IPS-NIHi7 (cell line): ENCODE results near the gene NPPB.

ENCODE experiments used
- DNase-seq: peaks from one replicate; pipeline ENCODE4 v3.0.0; 2012; ENCODE audit warnings: mixed read lengths; ENCODE audit errors: extremely low spot score

NPPB gene

DNA sequence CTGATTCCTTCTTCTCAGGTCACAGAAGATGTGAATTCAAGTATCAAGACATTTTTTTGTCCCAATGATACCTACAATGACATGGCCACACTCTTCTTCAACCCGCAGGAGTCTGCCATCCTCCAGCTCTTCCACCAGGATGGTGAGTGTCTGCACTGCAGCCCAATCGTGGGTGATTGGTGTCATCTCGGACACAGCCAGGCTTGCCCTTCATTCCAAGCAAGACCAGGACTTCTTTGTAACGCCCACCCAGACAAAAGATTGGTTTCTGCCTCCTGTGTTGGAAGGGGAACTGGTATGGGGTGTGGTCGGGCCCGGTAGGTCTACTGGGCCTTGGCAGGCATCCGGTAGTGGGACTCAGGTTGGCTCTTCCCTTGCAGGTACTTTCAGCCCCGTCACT lies 25.2 kb downstream of the NPPB start:
- DNase-seq = no peak

DNA sequence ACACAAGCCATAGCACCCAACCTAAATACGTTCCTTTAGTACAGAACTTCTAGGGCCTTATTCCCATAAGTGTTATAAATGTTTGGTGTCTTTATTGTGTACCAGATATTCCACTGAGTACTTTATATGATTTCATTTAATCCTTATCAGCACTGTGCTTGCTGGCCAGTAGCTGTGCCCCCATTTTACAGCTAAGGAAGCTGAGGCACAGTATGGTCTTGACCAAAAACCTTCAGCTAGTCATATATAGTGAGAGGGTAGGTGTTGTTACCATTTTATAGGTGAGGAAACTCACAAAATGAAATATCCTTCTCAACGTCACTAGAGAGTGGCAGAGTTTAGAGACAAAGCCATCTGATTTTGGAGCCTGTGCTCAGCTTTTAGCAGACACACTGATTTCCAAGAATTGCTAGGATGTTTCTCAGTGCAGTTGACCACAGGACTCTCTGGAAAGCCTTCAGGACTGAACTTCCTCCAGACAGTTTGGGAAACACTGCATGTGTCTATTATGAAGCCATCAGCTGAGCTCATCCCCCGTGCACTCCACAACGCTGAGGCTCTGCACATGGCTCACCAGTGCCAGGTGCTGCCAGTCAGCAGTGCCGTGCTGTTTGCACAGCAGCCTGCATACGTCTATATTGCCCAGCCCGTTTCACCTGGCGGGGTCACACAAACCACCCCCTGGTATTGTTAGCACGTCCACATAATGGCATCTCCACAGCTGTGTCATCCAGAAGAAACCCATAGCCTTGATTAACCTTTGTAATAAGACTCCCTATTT lies 26.6 kb downstream of the NPPB start:
- DNase-seq = no peak

- no peak for DNase-seq
Observed at GRCh38 chr1:11828511-11828910, 30.2 kb downstream of the NPPB start.

DNA sequence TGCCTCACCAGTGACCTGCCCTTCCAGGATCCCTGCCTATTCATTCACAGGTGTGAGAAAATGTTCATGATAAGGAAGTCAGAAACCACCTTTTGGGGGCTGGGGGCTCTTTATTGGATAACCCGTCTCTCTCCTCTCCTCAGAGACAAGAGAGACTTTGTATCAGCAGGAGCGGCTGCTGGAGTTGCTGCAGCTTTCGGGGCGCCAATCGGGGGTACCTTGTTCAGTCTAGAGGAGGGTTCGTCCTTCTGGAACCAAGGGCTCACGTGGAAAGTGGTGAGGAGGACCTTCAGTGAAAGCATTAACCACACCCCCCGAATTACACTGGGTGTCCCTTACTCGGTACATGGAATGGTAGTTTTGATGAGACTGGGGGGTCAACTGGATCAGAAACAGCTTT lies 31.8 kb downstream of the NPPB start:
- no peak for DNase-seq

DNA sequence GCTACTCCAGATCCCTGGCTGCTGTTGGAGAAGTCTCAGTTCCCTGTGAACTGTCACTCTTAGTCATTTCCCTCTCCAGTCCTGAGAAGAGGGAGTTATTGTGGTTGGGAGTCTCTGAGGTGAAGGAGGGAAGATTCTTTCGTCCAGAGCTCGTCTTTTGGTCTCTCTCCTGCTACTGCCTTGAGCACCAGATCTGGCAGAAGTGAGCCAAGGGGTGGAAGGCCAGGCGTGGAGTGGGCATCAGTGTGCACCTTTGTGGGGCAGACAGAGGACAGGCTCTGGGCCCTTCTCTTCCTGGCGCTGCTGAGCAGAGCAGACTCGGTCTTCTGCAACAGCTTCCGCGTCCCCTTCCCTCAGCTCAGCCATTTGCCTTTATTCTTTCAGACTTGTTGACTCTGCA lies 33.6 kb downstream of the NPPB start:
- DNase-seq = no peak

GRCh38 chr1:11823366-11824137 lies 35.2 kb downstream of the NPPB start:
- no peak for DNase-seq

GRCh38 chr1:11822091-11822490 lies 36.7 kb downstream of the NPPB start:
- no peak for DNase-seq

GRCh38 chr1:11817192-11817591 lies 41.6 kb downstream of the NPPB start:
- no peak for DNase-seq

- no peak for DNase-seq
Observed at GRCh38 chr1:11813021-11813420, 45.7 kb downstream of the NPPB start.
